ENCODE measurements around the gene GABRG3. TPM values are rescaled to one million over a fixed set of nuclear protein-coding genes. Genes with fewer than 3 reads are reported as not detected.

GABRG3 gene
- total and polyA plus RNA-seq, 10 of the 15 experiments (the other 5 are each of a cell fraction or from before 2014, with no cell fraction given) = 0.15 TPM; not detected in 9

DNA sequence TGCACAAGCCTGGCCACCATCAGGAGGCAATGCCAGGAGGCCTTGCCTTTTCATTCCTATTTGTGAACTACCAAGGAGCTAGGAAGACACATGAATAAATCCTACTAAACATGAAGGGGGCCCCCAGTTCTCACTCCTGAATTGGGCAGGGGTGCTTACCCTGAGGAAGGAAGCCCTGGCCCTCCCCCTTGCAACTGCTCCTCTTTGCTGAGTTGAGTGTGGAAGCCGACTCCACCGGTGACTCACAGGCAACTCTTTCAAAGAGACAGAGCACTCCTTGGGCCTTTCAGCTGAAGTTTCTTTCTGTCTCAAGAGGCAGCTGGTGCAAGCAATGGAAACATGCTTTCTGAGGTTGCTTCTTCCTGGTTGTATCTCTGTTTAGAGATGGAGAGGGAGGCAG is 1.7 kb downstream of the GABRG3 start:
- ChIA-PET SMC1A (ENCODE audit: uncharacterized antibody, unreplicated experiment) (no interaction called here), POLR2A (no interaction called here), RAD21 (ENCODE audit: unreplicated experiment) (no interaction called here), CTCF (no interaction called here)
- Histone ChIP-seq H3K4me1 (ENCODE audit: control insufficient read depth, insufficient read depth, low read length) (no peaks in the 10 kb centered on the region), H3K36me3 (ENCODE audit: control insufficient read depth in 2 of 2, insufficient read depth in 2 of 2, low read length in 1 of 2) (no peaks in the 10 kb centered on the region), H3K79me2 (ENCODE audit: control insufficient read depth, insufficient read depth, low read length) (no peaks in the 10 kb centered on the region), H3K27ac (ENCODE audit: control insufficient read depth, insufficient read depth) (no peak overlapping the region), H2AFZ (ENCODE audit: control insufficient read depth, low read depth, low read length) (no peak overlapping the region), H3K9ac (ENCODE audit: control insufficient read depth, insufficient read depth, low read length) (no peak overlapping the region), H3K9me3 (replicated peaks; ENCODE audit: control insufficient read depth, insufficient read depth, low read length) (no peaks in the 10 kb centered on the region; the same call in 2 of the 3 replicates), H3K4me3 (no peak overlapping the region), H4K20me1 (ENCODE audit: control insufficient read depth, insufficient read depth) (no peaks in the 10 kb centered on the region), H3K27me3 (replicated peaks in 1 of 2; ENCODE audit: control insufficient read depth in 2 of 2, insufficient read depth in 2 of 2, low read length in 1 of 2) (no peaks in the 10 kb centered on the region), H3K4me2 (ENCODE audit: control insufficient read depth, insufficient read depth) (no peak overlapping the region)
- ATAC-seq (no peak), DNase-seq (ENCODE audit: low read depth, low spot score) (no peak), FAIRE-seq (no peak)
- BruUV-seq (replicated peaks) = no TSS peak
- TF ChIP-seq EP300 (IDR thresholded peaks at IDR 0.05; ENCODE audit: borderline replicate concordance in 1 of 2, control insufficient read depth in 1 of 2, low read depth in 2 of 2, low read length in 2 of 2) (no peak), NRF1 (conservative IDR thresholded peaks at IDR 0.05; ENCODE audit: low read depth, low read length) (no peak), MYC (IDR thresholded peaks at IDR 0.05; ENCODE audit: insufficient read depth, insufficient read length, insufficient replicate concordance, low read length, severe bottlenecking) (no peak), TAF1 (IDR thresholded peaks at IDR 0.05; ENCODE audit: borderline replicate concordance, low read depth, low read length) (no peak), ASH2L (IDR thresholded peaks at IDR 0.05; ENCODE audit: borderline replicate concordance, low read depth) (no peak), TBL1XR1 (IDR thresholded peaks at IDR 0.05; ENCODE audit: low read depth, low read length) (no peak), SIX5 (IDR thresholded peaks at IDR 0.05; ENCODE audit: low read depth, low read length, severe bottlenecking) (no peak), BMI1 (IDR thresholded peaks at IDR 0.05; ENCODE audit: borderline replicate concordance) (no peak), RFX5 (IDR thresholded peaks at IDR 0.05; ENCODE audit: low read depth, low read length) (no peak), SMAD5 (IDR thresholded peaks at IDR 0.05; ENCODE audit: low read depth) (no peak), MXI1 (IDR thresholded peaks at IDR 0.05; ENCODE audit: low read depth, low read length) (no peak)
- TF ChIP-seq, protein P1, sequence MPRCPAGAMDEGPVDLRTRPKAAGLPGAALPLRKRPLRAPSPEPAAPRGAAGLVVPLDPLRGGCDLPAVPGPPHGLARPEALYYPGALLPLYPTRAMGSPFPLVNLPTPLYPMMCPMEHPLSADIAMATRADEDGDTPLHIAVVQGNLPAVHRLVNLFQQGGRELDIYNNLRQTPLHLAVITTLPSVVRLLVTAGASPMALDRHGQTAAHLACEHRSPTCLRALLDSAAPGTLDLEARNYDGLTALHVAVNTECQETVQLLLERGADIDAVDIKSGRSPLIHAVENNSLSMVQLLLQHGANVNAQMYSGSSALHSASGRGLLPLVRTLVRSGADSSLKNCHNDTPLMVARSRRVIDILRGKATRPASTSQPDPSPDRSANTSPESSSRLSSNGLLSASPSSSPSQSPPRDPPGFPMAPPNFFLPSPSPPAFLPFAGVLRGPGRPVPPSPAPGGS (IDR thresholded peaks at IDR 0.05; ENCODE audit: borderline replicate concordance, insufficient read depth, low read depth, low read length, poor library complexity, severe bottlenecking) = no peak
- intact Hi-C loops (cut with micrococcal nuclease; ENCODE audit: unreplicated experiment) = loop anchor here (10.0 kb wide), 1 partner anchor 62 kb away; no protein-coding TSS in a partner anchor
- in situ Hi-C loops (cut with MboI) = no loop called here
- WGBS (ENCODE audit: insufficient coverage, insufficient replicate concordance, low lambda C conversion rate, missing lambda C conversion rate) = 78% methylated on average over 2 of the region's 2 CpGs
